GM19025 (cell line): ENCODE results near the gene SDCCAG8.

ENCODE experiments used
- ATAC-seq: cut with Tn5 transposase; IDR thresholded peaks from one replicate; pipeline ENCODE4 v1.9.1; 2021; ENCODE audit warnings: mild to moderate bottlenecking, low read depth, moderate library complexity; ENCODE audit not compliant: unreplicated experiment

The SDCCAG8 gene

DNA sequence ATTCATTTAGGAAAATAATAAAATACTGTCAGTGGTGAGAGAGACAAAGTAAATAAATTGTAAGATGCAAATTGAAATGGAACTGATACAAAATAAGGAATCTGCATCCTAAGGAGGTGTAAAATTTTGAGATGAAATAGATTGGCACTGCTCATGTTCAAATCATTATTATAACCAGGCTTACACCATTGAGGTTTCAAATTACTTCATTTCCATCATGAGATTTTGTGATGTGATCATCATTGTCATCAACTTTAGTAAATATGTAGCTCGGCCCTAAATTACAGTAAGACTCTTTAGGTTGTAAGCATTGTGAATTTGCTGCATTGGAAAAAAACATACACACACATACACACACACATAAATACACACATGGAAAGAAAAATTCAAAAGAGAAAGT lies 123.4 kb downstream of the SDCCAG8 start:
- no peak for ATAC-seq

DNA sequence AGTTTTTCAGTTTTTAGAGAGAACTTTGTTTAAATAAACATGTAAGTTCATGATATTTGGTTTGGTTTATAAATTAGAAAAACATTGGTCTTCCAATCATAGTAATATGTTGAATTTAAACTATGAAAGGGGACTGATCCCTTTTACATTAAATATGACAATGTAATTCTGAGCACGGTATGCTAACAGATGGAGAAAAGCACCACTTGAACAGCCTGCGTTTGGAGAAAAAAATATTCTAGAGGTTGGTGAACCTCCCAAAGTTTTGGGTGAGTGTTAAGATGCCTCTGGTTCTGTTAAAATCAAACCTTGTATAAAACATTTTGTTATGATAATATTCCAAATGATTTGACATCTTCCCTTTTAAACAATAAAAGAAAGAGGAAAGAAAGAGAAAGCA lies 123.9 kb downstream of the SDCCAG8 start:
- ATAC-seq, result no peak

DNA sequence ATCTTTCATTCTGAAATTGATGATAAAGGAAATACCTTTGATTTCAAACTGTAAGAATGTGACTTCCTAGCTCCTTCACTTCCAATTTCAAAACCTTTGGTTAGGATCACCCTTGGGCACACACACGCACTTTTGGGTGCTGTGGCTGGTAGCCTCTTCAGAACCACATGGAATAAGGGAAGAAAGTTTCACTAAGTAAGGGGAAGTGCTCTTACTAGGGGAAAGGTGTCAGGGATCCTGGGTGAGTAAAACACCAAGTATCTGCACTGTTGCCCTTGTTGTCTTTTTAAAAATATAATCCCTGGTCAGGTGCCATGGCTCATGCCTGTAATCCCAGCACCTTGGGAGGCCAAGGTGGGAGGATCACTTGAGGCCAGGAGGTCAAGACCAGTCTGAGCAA lies 132.4 kb downstream of the SDCCAG8 start:
- ATAC-seq, result no peak

DNA sequence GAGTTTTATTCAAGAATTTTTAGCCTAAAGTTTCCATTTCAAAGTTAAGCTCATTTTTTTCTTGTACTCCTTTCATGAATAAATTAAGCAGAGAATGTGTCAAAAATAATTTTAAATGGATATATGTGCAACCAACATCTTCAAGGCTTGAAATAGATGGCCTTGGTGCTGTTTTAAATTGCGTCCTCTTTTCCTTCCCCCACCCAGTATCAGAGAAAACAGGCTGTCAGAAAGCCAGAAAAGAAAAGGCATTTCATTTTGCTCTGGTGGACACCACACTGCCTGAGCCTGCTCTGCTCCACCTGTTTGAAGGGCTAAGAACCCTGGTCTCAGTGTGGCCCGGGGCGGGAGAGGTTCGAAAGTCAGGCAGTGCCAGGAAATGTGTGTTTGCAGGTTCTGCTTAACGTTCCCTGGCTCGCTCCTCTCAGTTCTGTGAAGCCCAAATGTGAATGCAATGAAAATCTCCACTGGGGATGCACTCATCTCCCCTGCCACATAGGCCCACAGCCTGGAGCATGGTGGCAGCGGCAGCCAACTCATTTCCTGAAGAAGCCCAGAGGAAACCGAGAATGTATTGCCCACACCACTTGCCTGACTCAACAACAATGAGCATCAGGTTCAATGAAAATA lies 134.4 kb downstream of the SDCCAG8 start:
- ATAC-seq, result no peak

DNA sequence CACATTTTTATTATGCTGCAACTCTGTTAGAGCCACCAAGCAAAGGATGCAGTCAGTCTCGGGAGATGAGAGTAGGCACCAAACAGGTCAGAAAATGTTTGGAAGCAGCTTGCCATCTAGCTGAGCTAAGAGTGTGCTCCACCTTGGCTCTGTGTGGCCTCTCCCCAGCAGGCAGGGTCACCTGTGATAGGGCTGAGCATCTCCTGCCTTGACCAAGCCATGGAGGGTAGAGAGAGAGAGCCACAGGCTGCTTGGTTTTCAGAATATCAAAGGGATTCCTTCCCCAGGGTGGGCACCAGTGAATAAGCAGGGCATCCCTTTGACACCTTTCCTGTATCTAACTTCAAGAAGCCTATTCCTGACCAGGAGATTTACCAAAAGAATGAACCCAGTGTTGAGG lies 135.5 kb downstream of the SDCCAG8 start:
- no peak for ATAC-seq

DNA sequence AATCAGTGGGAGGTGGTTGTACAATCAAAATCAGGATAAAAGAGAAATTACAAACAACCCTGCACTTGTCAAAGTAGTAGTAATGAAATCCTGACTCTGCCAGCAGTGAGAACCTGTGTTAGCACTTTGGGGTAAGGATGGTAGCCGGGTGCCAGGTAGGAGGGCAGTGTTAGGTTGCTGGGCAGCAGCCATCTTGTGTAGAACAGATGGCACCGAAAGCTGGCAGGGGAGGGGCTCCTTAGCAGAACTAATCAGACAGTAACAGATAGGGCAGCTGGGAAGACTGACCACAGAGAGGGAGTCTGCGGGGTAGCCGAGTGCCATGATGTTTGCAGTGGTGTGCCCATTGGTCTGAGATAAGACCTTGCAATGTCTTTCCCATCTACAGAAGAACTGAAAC lies 137.3 kb downstream of the SDCCAG8 start:
- no peak for ATAC-seq

DNA sequence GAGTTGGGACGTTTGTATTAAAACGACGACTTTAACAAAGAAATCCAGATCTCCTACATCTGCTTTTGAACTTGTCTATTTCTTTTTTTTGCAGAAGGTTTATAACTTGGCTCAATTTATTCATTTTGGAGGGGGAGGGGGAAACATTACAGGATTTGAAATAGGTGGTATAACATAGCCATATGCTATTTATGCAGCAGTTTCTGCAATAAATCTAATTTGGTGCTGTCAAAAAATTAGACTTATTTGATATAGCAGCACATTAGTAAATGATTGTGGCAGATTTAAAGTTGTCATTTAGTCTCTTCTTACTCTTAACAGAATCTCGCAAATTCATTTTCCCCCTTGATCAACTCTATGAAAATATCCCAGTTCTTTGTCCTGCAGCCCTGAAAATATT lies 138.2 kb downstream of the SDCCAG8 start:
- ATAC-seq, result no peak

DNA sequence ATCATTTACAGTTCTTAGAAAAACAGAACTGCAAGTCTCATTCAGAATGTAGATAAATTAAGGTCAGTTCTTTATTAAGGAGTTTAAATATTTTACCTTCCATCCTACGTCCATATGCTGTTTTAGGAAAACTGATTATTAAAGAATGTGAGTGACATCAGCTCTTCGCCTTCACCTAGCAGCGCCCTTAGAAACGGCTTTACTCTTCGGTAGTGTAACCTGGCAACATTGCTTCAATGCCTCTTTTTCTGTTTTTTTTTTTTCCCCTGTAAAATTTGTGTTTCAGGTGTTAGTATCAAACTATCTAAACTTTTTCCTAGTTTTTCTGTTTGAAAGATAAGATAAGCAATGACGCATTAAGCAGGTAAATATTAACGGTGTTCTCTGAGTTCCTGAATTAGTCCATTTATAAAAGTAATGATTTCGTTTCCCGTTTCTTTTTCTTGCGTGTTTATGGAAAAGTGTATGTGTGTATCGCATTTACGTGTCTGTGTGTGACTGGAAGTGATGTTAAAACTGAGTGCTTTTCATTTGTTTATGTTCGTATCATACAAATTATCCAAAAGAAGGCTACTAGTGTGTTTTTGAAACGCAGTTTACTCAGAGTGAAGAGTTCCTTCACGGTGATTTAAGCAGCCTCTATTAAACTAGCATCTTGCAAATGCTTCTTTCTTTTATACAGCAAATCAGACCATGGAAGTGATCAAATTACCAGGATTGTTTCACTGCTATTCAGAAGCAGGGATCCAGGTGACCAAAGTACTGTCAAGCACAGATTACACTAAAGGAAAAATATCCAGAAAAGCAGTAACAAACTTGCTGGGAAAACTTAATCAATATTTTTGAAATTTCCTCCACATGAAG lies 139.0 kb downstream of the SDCCAG8 start:
- ATAC-seq, result no peak

DNA sequence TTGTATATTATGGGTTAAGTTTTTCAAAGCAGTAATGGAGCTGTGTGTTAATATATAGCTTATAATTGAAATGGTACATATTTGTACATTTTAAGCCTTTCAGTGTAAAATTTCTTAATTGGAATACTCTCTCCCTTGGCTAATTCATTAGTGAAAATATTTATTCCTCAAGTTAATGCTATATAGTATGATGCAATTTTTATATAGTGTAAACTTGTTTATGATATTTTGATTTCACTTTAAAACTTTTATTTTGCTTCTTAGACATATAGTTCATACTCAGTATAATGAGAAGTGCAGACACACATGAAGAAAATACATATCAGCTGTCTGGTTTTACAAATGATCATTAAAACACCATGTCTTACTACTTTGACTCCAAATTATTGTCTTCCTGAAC lies 140.6 kb downstream of the SDCCAG8 start:
- no peak for ATAC-seq

DNA sequence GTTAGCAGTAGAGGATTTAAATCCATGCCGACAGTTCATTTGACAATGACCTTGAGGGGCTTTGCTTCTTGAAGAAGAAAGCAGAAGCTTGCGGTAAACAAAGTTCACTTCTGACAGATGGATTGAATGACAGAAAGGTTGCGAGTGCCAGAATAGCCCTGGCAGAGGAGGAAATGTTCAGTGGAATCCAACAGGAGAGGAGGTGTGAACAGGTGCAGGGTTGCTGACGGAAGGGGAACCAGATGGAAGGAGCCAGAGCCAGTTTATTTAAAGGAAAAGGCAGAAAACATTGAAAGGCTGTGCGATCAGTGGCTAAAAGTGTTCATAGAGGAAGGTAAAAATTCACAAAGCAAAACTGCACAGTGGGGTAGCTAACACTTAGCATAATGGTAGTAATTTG lies 141.0 kb downstream of the SDCCAG8 start:
- no peak for ATAC-seq

DNA sequence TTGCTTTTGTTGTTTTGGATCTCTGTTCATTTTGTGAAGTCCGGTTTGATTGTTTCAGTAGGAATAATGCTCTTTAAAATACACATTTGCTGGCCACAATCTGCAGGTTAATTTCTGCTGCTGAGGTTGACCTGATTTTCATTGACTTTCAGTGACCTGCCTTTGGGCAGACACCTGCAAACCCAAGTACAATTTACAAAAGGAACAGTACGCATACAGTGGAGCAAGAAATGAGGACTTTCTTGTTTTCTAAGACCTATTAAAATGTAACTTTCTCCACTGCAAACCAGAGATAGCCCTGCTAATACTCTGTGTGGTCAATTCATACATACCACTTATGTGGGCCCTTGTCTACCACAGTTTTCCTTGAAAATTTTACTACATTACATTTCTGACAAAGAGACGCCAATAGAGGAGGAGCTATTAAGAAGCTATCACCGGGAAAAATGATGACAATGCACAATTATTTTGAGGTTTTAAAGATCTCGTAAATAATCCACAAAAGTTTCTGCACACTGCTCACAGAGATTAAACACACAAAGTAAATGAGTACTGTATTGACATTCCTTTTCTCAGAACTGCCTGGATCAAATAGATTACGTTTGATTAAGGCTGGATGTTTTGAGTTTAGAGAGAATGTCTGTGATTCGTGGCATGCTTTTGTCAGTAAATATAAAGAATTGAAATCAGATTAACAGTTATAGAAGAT lies 141.9 kb downstream of the SDCCAG8 start:
- no peak for ATAC-seq

DNA sequence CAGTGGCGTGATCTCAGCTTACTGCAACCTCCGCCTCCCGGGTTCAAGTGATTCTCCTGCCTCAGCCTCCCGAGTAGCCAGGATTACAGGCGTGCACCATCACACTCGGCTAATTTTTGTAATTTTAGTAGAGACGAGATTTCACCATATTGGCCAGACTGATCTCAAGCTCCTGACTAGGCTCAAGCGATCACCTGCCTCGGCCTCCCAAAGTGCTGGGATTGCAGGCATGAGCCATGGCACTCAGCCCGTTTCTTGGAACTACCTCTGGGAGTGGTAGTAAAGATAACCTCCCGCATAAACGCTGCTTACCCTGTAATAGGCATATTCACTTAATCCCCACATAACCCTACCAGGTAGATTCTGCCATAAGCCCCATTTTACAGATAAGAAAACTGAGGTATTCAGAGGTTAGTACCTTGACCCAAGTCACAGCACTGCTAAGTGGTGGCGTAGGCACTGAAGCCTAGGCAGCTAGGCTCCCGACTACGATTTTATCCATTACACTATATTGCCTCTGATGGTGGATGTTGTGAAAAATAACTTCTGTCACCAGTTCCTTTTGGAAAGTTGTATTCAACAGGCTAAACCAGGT lies 143.8 kb downstream of the SDCCAG8 start:
- no peak for ATAC-seq

DNA sequence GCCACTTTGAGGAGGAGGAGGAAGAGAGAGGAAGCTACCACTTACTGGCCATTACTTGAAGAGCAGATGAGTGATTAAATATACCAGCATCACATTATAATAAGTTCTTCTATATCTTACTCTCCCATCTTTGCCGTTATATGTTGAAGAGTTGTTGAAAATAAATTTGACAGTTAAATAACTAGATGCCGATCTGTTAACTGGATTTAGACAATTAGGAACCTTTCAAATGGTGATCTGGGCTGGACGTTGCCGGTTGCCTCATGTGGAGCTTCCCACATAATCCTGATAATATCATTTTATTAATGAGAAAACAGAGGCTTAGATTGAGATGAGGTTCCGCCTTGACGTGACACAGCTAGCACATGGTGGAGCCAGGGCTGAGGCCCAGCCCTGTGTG lies 147.0 kb downstream of the SDCCAG8 start:
- no peak for ATAC-seq

DNA sequence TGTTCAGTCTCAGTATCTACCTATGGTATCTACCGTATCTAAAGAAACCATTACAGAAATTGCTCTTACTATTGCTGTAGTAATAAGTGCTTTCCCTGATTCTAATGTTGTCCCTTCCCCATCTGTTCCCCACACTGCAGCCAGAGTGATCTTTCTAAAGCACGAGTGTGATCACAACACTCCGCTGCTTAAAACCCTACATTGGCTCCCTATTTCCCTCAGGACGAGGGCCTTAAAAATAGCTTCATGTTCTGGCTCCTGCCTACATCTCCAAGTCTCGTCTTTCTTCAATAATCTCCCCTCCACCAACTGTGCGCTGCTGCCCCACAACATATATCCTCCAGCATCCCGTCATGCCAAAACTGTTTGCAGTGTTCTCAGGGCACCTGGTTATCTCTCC lies 150.6 kb downstream of the SDCCAG8 start:
- ATAC-seq, result no peak

DNA sequence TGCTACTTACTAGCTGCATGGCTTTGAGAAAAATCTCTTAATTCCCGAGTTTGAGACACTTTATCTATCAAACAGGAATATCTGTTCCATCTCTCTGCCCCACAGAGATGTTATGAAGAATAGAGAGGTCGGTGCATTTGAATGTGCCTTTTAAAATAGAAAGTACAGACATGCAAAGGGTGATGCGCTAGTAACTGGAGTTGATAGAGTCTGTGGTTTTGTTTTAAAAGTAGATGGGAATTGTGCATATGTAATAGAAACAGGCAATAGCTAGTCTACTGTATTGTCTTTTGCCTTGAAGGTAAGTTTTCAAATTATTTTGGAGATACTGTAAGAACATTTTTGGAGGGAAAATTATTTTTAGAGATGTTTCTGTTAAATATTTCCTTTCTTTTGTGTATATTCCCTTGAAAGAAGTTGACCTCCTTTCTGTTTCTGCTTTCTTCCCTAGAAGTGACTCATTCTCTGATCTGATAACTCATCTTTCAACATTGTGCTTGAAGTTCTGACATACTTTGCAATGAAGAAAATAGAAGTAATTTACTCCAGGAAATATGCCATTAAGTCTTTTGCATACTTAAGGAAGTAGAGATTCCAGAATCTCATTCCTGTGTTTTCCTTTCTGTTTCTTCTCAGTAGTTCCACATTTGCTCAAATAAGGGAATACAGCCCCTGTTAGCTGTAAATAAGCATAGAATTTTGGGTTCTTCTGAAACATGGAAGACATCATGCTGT lies 151.6 kb downstream of the SDCCAG8 start:
- ATAC-seq, result no peak

DNA sequence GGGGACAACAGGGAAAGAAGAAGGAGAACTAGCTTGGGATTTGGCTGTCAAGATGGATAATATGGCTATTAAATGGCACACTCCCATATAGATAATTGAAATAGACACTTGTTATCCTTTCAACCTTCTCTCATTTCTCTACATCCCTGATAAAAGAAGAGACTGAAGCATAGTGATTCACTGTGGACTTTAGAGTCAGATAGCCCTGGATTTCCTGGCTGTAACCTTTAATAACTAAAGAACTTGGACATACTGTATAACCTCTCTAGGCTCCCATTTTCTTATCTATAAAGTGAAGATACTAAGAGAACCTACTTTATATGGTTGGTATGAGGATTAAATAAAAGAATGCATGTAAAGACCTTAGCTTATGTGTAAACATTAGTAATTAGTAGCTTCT lies 152.6 kb downstream of the SDCCAG8 start:
- no peak for ATAC-seq

DNA sequence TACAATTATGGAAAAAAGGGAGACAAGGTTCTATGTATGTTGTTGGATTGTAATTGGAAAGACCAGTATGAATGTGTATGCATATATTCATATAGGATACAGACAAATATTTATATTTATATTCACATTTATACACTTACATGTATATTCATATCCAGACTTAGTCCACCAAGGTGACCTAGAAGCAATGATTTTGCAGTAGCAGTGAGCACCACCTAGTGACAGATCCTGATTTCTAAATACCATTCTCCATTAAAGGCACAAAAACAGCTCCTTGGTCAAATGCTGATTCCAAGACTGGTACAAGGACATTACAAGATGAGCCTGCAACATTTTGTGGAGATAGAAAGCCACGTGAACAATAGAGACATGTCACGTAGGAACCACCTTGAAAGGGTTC lies 153.4 kb downstream of the SDCCAG8 start:
- ATAC-seq, result no peak

DNA sequence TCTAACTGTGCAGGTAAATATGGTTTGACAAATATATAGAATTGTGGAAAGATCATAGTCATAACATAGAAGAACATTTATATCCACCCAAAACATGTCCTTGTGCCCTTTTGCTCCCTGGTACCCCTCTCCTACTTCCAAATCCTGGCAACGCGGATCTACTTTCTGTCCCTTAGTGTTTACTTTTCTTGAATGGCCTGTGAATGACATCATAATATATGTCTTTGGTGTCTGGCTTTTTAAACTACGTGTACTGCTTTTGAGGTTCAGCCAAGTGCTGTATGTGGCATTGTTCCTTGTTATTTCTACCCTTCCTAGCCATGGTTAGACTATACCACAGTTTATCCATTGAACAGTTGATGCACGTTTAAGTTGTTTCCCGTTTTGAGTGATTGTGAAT lies 155.6 kb downstream of the SDCCAG8 start:
- no peak for ATAC-seq

DNA sequence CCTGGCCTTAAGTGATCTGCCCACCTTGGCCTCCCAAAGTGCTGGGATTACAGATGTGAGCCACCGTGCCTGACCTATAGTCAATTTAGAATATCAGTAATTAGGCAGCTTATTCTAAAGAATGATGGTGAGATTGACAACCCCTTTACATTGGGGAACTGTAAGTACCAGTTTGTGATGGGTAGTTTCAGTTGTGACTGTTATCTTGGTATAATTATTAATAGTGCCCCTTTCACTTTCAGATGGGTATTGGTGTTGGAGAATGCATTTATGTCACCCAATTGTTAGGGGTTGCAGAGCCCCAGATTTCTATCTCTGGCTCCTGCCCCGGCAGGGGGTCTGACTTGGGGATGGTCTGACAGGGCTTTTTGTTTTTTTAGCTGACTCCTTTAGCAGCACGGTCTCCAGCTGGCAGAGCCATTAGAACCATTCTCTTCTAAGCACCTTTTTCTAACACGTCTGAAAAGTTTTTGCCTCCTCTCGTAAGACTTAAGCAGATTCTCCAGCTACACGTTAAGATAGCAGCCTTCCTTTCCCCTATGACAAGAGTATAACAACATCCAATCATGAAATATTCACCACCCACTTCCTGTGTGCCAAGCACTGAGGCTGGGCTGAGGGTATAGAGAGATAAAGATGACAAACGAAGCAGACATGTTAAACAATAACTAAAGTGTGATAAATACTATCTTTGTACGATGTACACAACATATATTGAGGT lies 157.8 kb downstream of the SDCCAG8 start:
- no peak for ATAC-seq

DNA sequence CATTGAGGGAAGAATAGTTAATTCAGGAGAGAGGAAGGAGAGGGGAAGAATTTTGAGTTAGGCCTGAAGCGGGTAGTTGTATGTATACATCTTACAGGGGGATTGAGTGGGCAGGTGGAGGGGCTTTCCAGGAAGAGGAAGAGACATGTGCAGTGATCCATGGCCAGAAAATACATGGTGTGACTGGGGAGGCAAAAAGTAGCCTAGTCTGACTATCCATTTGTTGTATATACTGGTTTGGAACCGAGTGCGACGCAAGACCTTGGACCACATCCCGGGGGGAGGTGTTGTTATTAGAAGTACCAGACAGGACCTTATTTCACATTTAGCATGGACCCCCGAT lies 158.3 kb downstream of the SDCCAG8 start:
- no peak for ATAC-seq
